HG03135 (cell line): ENCODE measurements around the gene CD82.

Source experiments
- ATAC-seq: cut with Tn5 transposase; IDR thresholded peaks from one replicate; pipeline ENCODE4 v1.9.1; 2021; ENCODE audit warnings: mild to moderate bottlenecking, moderate library complexity; ENCODE audit not compliant: unreplicated experiment

CD82 gene, protein sequence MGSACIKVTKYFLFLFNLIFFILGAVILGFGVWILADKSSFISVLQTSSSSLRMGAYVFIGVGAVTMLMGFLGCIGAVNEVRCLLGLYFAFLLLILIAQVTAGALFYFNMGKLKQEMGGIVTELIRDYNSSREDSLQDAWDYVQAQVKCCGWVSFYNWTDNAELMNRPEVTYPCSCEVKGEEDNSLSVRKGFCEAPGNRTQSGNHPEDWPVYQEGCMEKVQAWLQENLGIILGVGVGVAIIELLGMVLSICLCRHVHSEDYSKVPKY

DNA sequence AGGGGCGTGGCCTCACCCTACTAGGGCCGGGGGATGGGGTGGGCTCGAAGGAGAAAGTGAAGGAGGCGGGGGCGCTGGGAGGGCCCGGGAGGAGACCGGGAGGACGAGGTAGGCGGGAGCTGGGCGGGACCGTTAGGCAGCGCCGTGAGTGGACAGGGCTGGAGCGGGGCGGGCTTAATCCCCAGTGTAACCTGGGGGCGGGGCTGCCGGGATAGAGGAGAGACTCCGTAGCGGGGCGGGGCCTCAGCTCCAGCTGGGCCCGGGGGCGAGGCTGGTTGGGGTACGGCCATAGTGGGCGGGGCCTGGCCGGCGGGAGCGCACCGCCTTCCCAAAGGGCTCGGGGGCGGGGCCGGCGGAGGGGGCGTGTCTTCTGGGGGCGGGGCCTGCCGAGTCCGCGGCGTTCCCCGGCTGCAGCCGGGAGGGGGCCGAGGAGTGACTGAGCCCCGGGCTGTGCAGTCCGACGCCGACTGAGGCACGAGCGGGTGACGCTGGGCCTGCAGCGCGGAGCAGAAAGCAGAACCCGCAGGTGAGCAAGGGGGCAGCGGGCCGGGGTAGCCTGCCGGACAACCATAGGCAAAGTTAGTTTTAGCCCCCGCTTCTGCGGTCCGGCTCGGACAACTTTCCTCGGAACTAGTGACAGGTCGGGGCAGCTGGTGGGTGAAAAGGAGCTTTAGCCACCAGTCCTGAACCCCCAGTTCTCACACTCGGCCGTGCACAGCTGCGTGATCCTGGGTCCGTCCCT is at the start of gene CD82:
Gene CD82 (plus strand): TSS at position 453 of the 742 bp plus-strand sequence. CDS start 29,000 bp downstream, outside the sequence.
- ATAC-seq: peak; percentile 80

DNA sequence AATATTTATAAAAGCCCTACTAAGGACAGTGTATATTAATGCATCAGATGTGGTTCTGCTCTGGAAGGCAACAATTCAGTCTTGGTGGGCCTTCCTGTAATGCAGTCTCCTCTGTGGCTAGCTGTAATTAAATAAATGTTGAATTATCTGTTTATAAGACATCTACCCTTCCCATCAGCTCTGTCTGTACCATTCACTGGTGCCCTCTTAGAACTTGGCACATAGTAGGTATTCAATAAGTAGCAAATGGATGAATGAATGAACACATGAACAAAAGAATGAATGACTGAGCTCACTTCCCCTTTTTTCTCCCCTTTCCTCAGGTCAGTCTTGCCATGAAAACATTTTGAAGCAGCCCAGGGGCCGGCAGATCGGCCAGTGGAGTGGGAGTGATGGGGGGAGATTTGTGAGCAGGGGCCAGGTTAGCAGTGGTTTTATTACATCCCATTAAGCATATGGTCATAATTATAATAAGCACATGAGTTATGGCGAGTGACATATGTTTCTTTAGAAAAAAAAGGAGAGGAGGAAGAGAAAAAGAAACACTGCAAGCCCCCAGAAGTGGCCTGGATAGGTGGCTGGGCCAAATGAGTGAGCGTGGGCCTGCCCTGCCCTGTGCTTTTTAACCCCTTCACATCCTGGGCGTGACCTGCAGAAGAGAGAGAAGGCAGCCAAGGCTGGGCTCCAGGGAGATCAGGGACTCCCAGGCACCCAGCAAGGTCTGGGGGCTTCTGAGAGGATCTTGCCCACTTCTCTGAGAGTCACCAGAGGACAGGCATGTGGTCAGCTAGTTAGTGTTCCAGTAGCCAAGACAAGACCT is 48.6 kb upstream of the CD82 start:
- no peak for ATAC-seq

DNA sequence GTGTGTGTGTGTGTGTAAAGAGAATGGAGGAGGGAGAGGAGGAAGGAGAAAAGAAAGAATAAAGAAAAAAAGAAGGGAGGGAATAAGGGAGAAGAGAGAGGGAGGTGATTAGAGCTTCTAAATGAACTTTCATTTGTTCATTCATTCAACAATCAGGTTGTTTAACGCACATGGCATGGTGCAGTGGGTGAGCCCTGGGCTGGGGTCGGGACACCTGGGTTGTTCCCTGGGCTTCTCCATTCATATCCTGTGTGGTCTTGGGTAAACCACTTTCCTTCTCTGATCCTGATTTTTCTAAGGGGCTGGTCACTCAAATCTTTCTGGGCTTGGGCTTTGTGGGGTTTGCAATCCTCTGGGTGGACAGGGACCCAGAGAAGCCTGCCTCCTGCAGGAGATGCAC is 47.9 kb upstream of the CD82 start:
- ATAC-seq: no peak

DNA sequence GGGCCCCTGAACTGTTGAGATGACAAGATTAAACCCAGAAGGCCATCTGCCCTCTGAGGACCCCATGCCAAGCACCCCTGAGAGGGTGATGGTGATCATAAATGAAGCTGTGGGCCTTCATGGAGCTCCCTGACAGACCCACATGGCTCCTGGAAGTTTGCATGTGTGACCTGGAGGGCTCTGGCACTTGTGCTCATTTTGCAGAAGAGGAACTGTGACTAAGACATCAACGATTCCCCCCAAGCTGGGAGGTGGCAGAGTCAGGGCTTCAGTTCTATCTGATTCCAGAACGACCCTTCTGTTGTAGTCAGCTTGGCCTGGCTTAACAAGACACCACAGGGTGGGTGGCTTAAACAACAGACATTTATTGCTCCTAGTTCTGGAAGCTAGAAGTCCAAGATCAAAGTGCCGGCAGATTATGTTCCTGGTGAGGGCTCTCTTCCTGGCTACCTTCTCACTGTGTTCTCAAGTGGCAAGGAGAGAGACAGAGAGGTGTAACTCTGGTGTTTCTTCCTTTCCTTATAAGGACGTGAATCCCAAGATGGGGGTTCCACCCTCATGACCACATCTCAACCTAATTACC is 46.4 kb upstream of the CD82 start:
- no peak for ATAC-seq

DNA sequence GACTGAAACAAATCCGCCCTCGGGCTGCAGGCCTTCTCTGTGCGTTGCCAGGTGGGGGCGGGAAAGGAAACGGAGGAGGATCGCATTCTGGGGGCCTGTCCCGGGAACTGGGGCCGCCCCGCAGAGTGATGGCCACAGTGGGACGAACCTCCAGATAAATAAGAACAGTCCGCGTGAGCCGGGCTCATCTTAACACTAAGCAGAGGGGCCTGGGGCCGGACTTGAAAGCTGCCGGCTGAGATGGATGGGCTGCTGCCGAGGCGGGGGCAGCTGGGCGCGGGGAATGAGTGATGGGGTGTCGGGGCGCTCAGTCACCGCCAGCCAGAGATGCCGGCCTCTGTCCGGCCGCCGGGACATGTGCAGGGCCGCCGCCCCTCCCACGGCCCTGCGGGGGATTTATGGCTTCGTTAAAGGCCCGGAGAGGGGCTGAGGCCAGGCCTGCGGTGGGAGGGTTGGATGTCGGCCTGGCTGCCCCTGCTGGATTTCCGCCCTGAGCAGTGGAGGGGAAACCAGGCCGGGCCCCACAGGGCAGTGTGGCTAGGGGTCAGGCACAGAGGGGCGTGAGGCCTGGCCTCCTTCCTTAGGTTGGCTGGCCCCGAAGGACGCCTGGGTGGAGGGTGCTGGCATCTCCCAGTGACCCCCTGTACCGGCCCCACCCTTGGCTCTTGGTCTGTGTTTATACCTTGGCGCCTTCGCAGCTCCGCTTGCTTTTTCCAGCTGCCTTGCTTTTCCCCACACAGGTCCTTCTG is 45.3 kb upstream of the CD82 start:
- ATAC-seq: no peak

DNA sequence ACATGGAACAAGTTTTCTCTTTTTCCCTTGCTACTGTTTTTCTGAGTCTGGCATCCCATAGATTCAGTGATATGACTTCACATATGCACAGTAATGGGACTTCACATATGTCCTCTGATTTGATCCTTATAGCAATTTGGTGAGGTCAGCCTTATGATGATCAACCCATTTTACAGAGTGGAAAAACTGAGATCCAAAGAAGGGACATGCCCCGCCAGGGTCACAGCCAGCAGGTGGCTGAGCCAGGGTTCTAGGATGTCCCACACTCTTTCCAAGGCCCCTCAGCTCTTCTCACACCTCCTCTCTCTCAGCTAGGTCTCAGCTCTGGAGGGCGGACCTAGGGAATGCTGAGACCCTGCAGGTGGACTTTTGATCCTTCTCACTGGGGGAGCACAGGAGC is 44.3 kb upstream of the CD82 start:
- ATAC-seq: no peak

DNA sequence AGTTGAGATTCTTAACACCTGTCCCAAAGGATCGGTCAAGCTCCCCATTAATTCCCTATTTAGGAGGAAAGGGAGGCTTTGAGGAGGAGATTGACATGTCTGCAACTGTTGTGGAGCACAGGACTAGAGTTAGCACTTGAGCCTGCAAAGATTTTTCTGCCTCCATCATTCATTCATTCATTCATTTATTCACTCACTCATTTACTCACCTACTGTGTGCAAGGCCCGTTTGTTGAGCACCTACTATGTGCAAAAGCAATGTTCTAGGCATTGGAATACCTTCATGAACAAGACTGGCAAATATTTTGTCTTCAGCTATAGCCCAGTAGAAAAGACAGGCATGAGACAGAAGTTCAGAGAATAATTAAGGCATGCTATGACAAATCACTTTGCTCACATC is 43.2 kb upstream of the CD82 start:
- ATAC-seq: no peak

DNA sequence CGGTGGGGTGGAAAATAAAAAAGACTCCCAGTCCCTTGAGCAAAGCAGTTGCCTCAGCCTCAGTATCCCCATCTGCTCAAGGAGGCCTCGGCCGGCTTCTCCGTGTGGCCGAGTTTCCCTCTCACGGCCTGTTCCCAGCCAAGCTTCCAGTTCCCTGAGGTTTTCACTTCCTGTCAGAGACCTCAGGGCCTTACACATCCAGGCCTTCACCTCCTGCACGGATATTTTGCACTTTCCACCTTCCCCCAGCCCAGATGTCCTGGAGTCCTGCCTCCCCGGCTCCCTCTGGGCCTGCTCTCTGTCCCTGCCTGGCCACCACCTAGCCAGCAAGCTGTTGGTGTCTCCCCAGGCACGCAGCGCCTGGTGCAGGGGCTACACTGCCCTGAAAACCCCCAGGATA is 41.1 kb upstream of the CD82 start:
- no peak for ATAC-seq

DNA sequence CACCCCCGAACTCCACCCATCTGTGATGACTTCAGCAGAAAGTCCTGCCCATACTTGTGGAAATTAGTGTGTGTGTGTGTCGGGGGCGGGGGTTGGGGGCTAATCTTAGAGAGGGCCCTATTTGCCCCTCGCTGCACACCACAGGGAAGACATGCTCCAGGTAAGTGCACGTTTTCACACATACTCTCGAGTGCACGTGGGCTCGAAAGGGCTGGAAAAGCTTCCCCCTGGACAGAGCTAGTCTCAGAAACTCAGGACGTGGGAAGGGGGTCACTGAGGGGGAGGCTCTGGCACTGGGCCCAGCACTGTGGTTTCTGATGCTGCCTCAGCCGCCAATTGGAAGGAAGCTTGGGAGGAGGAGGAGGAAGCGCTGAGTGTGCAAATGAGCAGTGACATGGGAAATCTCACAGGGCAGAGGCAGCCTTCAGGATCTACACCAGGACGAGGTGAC is 40.7 kb upstream of the CD82 start:
- no peak for ATAC-seq

DNA sequence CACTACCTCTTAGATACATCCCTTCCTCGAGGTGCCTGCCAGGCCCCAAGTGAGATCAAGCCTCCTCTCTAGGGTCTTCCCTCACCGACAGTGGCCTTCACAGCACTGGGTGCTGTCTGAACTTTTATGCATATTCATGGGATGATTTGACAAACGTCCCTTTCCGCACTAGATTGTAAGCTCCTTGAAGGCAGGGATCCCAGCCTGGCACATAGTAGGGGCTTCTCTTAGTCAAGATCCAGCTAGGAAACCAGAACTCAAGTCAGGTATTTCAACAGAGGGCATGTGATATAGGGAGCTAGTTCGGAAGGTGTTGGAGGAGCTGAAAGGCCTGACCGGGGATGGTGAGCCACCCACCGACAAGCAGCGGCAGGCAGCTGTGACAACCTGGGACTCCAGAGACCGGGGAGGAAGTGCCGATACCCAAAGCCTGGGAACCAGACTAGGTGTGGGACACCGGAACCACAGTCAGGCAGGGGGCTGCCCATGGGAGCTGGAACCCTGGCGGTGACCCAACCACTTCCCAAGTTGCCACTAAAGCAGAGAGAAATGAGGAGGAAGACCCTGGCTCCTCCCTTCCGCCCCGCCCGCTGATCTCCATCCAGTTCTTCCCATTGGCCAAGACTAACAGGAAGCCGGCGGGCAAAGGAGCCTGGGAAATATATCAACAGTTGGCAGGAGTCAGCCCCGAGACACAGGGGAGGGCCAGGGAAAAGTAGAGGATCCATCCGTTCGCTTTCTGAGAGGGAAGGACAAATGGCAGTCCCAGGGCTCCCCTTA is 39.8 kb upstream of the CD82 start:
- no peak for ATAC-seq

DNA sequence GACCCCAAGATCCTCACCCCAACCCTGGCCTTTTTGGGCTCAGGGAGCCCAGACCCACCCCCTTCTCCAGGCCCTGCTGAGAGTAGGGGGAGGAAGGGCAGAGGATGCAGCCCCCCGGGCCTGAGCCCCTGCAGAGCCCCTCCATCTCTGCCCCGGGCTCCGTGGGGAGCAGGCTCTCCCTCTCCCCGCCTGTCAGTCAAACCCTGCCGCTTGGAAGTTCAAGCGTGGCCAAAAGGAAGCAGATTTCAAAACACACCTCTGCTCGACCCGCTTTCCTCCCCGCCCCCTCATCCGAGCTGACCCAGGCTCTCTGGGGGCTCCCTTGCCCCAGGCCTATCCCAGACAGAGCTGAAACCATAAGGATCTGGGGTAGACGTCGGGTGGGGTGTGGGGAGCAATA is 39.0 kb upstream of the CD82 start:
- ATAC-seq: no peak

DNA sequence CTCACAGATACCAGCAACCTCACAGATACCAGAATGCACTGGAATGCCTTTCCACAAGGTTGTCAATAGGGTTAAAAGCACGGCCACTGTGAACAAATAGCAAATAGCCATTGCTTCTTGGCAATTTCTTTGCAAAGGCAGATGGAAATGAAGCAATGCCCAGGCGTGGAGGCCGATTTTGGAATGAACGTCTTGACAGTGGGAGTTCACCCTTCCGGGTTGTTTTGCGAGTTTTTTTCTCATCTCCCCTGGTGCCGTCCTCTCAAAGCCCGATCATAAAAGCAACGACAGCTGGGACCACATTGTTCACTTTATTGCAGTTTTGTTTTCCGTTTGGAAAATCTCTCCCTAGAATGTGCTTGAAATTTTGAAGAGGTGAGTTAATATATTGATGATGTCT is 38.0 kb upstream of the CD82 start:
- no peak for ATAC-seq

DNA sequence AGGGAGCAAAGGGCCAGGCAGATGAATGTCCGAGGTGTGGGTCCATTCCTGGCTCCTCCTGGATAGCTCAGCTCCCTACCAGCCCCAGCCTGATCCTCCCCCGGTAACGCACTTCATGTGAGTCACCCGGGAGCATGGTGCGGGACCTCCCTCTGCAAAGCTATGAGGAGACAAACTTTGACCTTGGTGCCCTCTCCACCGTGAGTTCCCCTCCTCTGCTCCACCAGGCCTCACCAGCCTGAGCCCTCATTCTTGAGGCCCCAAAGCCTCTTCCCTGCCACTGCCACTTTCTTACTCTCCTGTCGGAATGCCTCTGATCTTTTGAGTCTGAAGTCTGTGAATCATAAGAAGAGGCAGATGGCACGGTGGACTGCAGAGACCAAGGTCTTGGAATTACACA is 37.4 kb upstream of the CD82 start:
- no peak for ATAC-seq

DNA sequence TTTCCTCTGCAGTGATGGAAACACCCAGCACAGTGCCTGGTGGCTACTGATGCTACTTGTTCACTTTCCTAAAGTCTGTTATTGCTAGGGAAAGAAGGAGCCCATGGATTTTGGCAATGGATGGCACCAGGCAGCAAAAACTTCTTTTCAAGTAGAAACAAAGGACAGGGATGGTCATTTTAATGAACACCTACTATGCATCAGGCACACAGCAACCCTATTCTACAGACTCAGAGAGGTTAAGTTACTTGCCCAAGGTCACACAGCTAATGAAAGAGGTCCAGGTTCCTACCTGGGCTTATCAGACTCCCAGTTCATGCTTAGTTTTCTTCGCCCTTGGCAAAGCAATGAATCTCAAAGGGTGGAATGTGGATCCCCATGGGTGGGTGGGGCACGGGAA is 36.9 kb upstream of the CD82 start:
- no peak for ATAC-seq

DNA sequence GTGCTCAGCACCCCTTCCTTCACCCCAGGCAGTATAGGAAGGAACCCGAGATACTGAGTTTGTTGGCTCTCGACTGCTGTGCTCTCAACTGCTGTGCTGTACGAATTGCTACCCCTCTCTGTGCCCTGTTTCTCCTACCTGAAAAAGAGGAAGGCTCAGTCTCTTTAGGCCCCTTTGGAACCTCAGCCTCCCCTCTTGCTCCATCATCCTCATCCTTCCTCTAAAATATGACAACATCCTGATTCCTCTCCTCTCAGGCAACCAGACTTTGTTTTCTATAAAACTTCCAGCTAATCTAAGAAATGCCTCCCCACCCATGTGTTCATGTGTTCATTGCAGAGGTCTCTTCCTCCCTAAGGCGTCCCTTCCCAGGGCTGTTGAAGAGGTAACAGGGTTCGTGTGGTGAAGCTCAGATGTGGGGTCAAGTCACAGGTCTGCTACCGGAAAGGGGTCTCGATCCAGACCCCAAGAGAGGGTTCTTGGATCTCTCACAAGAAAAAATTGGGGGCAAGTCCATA is 35.5 kb upstream of the CD82 start:
- no peak for ATAC-seq

DNA sequence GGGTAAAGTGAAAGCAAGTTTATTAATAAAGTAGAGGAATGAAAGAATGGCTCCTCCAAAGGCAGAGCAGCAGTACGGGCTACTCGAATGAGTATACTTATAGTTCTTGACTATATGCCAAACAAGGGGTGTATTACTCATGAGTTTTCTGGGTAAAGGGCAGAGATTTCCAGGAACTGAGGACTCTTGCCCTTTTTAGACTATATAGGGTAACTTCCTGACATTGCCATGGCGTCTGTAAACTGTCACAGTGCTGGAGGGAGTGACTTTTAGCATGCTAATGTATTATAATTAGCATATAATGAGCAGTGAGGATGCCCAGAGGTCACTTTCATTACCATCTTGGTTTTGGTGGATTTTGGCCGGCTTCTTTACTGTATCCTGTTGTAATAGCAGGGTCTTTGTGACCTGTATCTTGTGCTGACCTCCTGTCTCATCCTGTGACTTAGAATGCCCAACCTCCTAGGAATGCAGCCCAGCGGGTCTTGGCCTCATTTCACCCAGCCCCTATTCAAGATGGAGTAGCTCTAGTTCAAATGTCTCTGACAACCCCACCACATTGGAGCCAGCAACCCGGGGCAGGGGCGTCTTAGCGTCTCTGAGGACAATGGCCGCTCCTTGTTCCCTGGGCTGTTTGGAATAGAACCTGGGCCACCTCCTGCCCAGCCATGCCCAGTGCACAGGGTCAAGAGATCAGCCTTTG is 34.9 kb upstream of the CD82 start:
- ATAC-seq: no peak

DNA sequence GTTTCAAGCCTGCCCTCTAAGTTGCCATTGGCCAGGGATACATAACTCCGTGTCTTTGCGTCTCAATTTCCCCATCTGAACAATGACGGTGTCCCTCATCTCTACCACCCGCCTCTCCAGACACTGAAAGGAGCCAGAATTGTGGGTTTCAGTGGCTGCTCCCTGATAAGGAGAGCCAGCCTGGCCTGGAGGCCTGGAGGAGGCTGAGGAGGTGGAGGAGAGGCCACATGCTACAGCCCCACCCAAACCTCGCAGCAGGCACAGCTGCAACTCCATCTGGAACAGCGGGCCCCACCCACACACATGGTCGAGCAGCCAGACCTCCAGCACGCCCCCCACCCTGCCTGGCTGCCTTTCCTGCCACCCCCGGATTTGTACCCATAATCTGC is 34.4 kb upstream of the CD82 start:
- no peak for ATAC-seq

DNA sequence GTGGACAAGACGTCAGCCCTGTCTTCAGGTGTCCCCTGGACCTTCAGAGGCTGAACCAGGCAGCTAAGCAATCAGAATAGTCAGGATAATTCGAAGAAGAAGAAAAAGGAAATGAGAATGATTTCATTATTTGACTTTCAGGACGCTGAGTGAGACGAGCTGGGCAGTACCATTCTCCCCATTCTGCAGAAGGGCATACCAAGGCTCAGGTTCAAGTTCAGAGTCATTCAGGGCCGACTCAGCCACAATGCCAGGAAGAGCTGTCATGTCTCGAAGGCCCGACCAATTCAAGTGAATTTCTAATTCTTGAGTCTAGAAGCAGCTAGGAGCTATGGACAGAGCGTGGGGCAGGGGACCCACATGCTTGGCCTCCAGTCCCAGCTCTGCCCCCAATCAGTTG is 33.8 kb upstream of the CD82 start:
- ATAC-seq: no peak

DNA sequence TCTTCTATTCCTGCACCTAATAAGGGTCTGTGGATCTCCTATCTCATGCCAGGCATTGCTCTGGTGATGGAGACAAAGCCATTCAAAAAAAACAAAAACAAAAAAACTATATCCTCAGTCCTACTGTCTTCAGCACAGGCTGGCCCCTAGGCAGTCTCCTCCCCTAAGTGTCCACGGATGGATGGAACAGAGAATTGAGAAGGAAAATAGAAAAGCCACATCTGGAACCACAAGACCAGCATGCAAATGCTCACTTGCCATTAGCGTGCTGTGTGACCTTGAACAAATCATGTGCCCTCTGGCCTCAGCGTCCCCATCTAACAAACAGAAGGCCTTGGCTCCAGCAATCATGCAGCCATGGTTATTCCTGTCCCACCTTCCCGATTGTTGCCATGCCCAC is 32.7 kb upstream of the CD82 start:
- no peak for ATAC-seq
